Gastrocnemius medialis (tissue), 4 donors: ENCODE results near the gene PROC.

Experiments used
- CTCF ChIP-seq, 5 experiments: fragments of 450-650 bp in 3 of 5; fragments of 200-600 bp in 2 of 5; sonication (generic) in 2 of 5; IDR thresholded peaks in 4 of 5; conservative IDR thresholded peaks in 1 of 5; 1 replicate in 4 of 5; 2 replicates in 1 of 5; pipeline ENCODE4 v1.5.1; 2016 to 2019; ENCODE audit warnings: antibody characterized with exemption in 5 of 5, mild to moderate bottlenecking in 3 of 5, moderate library complexity in 3 of 5
- POLR2A ChIP-seq, 2 donors: fragments of 450-650 bp; IDR thresholded peaks; one replicate each; pipeline ENCODE4 v1.6.1; 2017; ENCODE audit warnings: antibody characterized with exemption in 2 of 2, mild to moderate bottlenecking in 2 of 2, moderate library complexity in 2 of 2

GRCh38 chr2:127384529-127384928 lies 33.7 kb upstream of the PROC start:
- TF ChIP-seq CTCF (IDR thresholded peaks at IDR 0.05 in 4 of 5, conservative IDR thresholded peaks at IDR 0.05 in 1 of 5) (no peak), POLR2A (IDR thresholded peaks at IDR 0.05) (no peak)
